Measurements from ENCODE around the gene KIAA0513.

Gene KIAA0513

GRCh38 chr16:85081765-85082164 lies 54.2 kb downstream of the KIAA0513 start:
- Histone ChIP-seq H3K4me2 (ENCODE audit: low read depth, low read length, poor library complexity, severe bottlenecking) (no peak overlapping the region), H3F3A (ENCODE audit: insufficient read depth) (no peaks in the 10 kb centered on the region), H3K27me3 (ENCODE audit: low read length) (no peaks in the 10 kb centered on the region), H4K20me1 (ENCODE audit: low read depth, low read length) (no peaks in the 10 kb centered on the region), H3K9me3 (ENCODE audit: insufficient read depth, low read length) (no peaks in the 10 kb centered on the region), H3K27ac (ENCODE audit: low read depth, low read length) (no peak overlapping the region), H3K36me3 (ENCODE audit: low read length) (no peaks in the 10 kb centered on the region), H2AFZ (ENCODE audit: low read depth, low read length, severe bottlenecking) (no peak overlapping the region), H3K9ac (ENCODE audit: low read length) (no peak overlapping the region), H3K79me2 (ENCODE audit: insufficient read depth, low read length) (no peaks in the 10 kb centered on the region), H3K9me2 (replicated peaks; ENCODE audit: insufficient read depth, low read length) (no peaks in the 10 kb centered on the region), H3K4me3 (ENCODE audit: insufficient read depth, low read length, poor library complexity, severe bottlenecking) (no peak overlapping the region)
- TF ChIP-seq EZH2phosphoT487 (conservative IDR thresholded peaks at IDR 0.05; ENCODE audit: low read length) (no peak), CTCF (IDR thresholded peaks at IDR 0.05; ENCODE audit: insufficient read depth, low read length, poor library complexity, severe bottlenecking) (no peak)

- no peaks in the 10 kb centered on the region for H3K9me2 ChIP-seq (replicated peaks; ENCODE audit: insufficient read depth, low read length)
- no peaks in the 10 kb centered on the region for H3K27me3 ChIP-seq (ENCODE audit: low read length)
- no peaks in the 10 kb centered on the region for H3K36me3 ChIP-seq (ENCODE audit: low read length)
- H3K4me2 ChIP-seq (ENCODE audit: low read depth, low read length, poor library complexity, severe bottlenecking) = no peak overlapping the region
- no peak for TF ChIP-seq CTCF (IDR thresholded peaks at IDR 0.05; ENCODE audit: insufficient read depth, low read length, poor library complexity, severe bottlenecking)
- TF ChIP-seq EZH2phosphoT487 (conservative IDR thresholded peaks at IDR 0.05; ENCODE audit: low read length) = no peak
- no peak overlapping the region for H3K9ac ChIP-seq (ENCODE audit: low read length)
- H3K27ac ChIP-seq (ENCODE audit: low read depth, low read length) = no peak overlapping the region
- H2AFZ ChIP-seq (ENCODE audit: low read depth, low read length, severe bottlenecking) = no peak overlapping the region
- no peaks in the 10 kb centered on the region for H3K9me3 ChIP-seq (ENCODE audit: insufficient read depth, low read length)
- H4K20me1 ChIP-seq (ENCODE audit: low read depth, low read length) = no peaks in the 10 kb centered on the region
- H3K79me2 ChIP-seq (ENCODE audit: insufficient read depth, low read length) = no peaks in the 10 kb centered on the region
- H3F3A ChIP-seq (ENCODE audit: insufficient read depth) = no peaks in the 10 kb centered on the region
- no peak overlapping the region for H3K4me3 ChIP-seq (ENCODE audit: insufficient read depth, low read length, poor library complexity, severe bottlenecking)
Observed at GRCh38 chr16:85082173-85083050, 54.8 kb downstream of the KIAA0513 start.

- no peak overlapping the region for H3K4me3 ChIP-seq (ENCODE audit: insufficient read depth, low read length, poor library complexity, severe bottlenecking)
- no peak overlapping the region for H3K27ac ChIP-seq (ENCODE audit: low read depth, low read length)
- TF ChIP-seq EZH2phosphoT487 (conservative IDR thresholded peaks at IDR 0.05; ENCODE audit: low read length) = no peak
- no peak for TF ChIP-seq CTCF (IDR thresholded peaks at IDR 0.05; ENCODE audit: insufficient read depth, low read length, poor library complexity, severe bottlenecking)
- H3K9ac ChIP-seq (ENCODE audit: low read length) = no peak overlapping the region
- H3K9me2 ChIP-seq (replicated peaks; ENCODE audit: insufficient read depth, low read length) = no peaks in the 10 kb centered on the region
- H3F3A ChIP-seq (ENCODE audit: insufficient read depth) = no peaks in the 10 kb centered on the region
- no peaks in the 10 kb centered on the region for H3K9me3 ChIP-seq (ENCODE audit: insufficient read depth, low read length)
- H2AFZ ChIP-seq (ENCODE audit: low read depth, low read length, severe bottlenecking) = no peak overlapping the region
- no peaks in the 10 kb centered on the region for H3K79me2 ChIP-seq (ENCODE audit: insufficient read depth, low read length)
- H3K36me3 ChIP-seq (ENCODE audit: low read length) = no peaks in the 10 kb centered on the region
- no peak overlapping the region for H3K4me2 ChIP-seq (ENCODE audit: low read depth, low read length, poor library complexity, severe bottlenecking)
- no peaks in the 10 kb centered on the region for H4K20me1 ChIP-seq (ENCODE audit: low read depth, low read length)
- no peaks in the 10 kb centered on the region for H3K27me3 ChIP-seq (ENCODE audit: low read length)
Observed at GRCh38 chr16:85083051-85083639, 55.5 kb downstream of the KIAA0513 start.
